Measurements from ENCODE around the gene ITPKA. TPM values are rescaled to one million over a fixed set of nuclear protein-coding genes. Genes with fewer than 3 reads are reported as not detected.
A peak's percentile ranks its signal among the peaks of the same experiment; 100 is the strongest.

ITPKA gene
- total RNA-seq, 1 donor from 2014 or later = 1.5 TPM

GRCh38 chr15:41498657-41499056, 5.0 kb downstream of the ITPKA start:
- H3K36me3 Mint-ChIP-seq (ENCODE audit: low read depth) = no peaks in the 10 kb centered on the region
- H3K9me3 Mint-ChIP-seq = no peaks in the 10 kb centered on the region
- H3K27ac Mint-ChIP-seq (ENCODE audit: unreplicated experiment) = no peak overlapping the region
- peaks cover 95% of the 10 kb centered on the region for H3K27me3 Mint-ChIP-seq (ENCODE audit: low read depth)
- H3K4me1 Mint-ChIP-seq = peaks cover 5% of the 10 kb centered on the region
- H3K4me3 Mint-ChIP-seq = no peak overlapping the region
- no peak for TF ChIP-seq CTCF (conservative IDR thresholded peaks at IDR 0.05)
- DNase-seq (ENCODE audit: low read depth, low spot score) = no peak

GRCh38 chr15:41499109-41499851, 5.6 kb downstream of the ITPKA start:
- H3K27ac Mint-ChIP-seq (ENCODE audit: unreplicated experiment) = no peak overlapping the region
- no peak overlapping the region for H3K4me3 Mint-ChIP-seq
- H3K36me3 Mint-ChIP-seq (ENCODE audit: low read depth) = no peaks in the 10 kb centered on the region
- DNase-seq (ENCODE audit: low read depth, low spot score) = no peak
- peaks cover 5% of the 10 kb centered on the region for H3K4me1 Mint-ChIP-seq
- no peaks in the 10 kb centered on the region for H3K9me3 Mint-ChIP-seq
- TF ChIP-seq CTCF (conservative IDR thresholded peaks at IDR 0.05) = no peak
- peaks cover 98% of the 10 kb centered on the region for H3K27me3 Mint-ChIP-seq (ENCODE audit: low read depth)

- Mint-ChIP-seq H3K27me3 (ENCODE audit: low read depth) (peaks cover 99% of the 10 kb centered on the region), H3K36me3 (ENCODE audit: low read depth) (no peaks in the 10 kb centered on the region), H3K4me3 (peak overlapping the region; percentile 82), H3K27ac (ENCODE audit: unreplicated experiment) (no peak overlapping the region), H3K4me1 (peaks cover 5% of the 10 kb centered on the region), H3K9me3 (no peaks in the 10 kb centered on the region)
- peak; percentile 23 for DNase-seq (ENCODE audit: low read depth, low spot score)
- no peak for TF ChIP-seq CTCF (conservative IDR thresholded peaks at IDR 0.05)
These were observed 7.7 kb downstream of the ITPKA start for GRCh38 chr15:41501191-41501917.

GRCh38 chr15:41501931-41502794, 8.5 kb downstream of the ITPKA start:
- DNase-seq (ENCODE audit: low read depth, low spot score) = no peak
- Mint-ChIP-seq H3K4me1 (peaks cover 5% of the 10 kb centered on the region), H3K27ac (ENCODE audit: unreplicated experiment) (no peak overlapping the region), H3K4me3 (no peak overlapping the region), H3K27me3 (ENCODE audit: low read depth) (peaks cover 99% of the 10 kb centered on the region), H3K9me3 (no peaks in the 10 kb centered on the region), H3K36me3 (ENCODE audit: low read depth) (no peaks in the 10 kb centered on the region)
- TF ChIP-seq CTCF (conservative IDR thresholded peaks at IDR 0.05) = no peak

Measured in neural crest cell (in vitro differentiated cells).